Calu3 (cell line): ENCODE data around the gene FNDC10. TPM values are rescaled to one million over a fixed set of nuclear protein-coding genes. Genes with fewer than 3 reads are reported as not detected.

Experiments used
- BruUV-seq: library from RNA; stranded (reverse); fragments of 400-500 nt; replicated peaks from 2 replicates; lab custom pipeline; 2021; lab: Mats Ljungman, UMichigan
- CTCF ChIA-PET: fragments of 300-600 bp; sonication (Branson Sonifier 250); formaldehyde crosslinking; loops from one replicate; lab custom pipeline; 2022; ENCODE audit warnings: antibody characterized with exemption; lab: Charles Lee
- DNase-seq: peaks from one replicate; pipeline ENCODE4 v3.0.0; 2022
- H3K27ac Mint-ChIP-seq: one replicate; pipeline ENCODE4 v1.8.0; 2022; ENCODE audit warnings: mixed read lengths; ENCODE audit not compliant: unreplicated experiment
- H3K27me3 Mint-ChIP-seq: one replicate; pipeline ENCODE4 v1.8.0; 2022; ENCODE audit warnings: mixed read lengths; ENCODE audit not compliant: unreplicated experiment
- H3K36me3 Mint-ChIP-seq: one replicate; pipeline ENCODE4 v1.8.0; 2022; ENCODE audit warnings: mild to moderate bottlenecking, moderate library complexity, mixed read lengths; ENCODE audit not compliant: insufficient read depth, unreplicated experiment
- H3K4me1 Mint-ChIP-seq: one replicate; pipeline ENCODE4 v1.8.0; 2022; ENCODE audit warnings: mild to moderate bottlenecking, low read depth, mixed read lengths; ENCODE audit not compliant: unreplicated experiment
- H3K4me3 Mint-ChIP-seq: one replicate; pipeline ENCODE4 v1.8.0; 2022; ENCODE audit warnings: mild to moderate bottlenecking, low read depth, moderate library complexity, mixed read lengths; ENCODE audit not compliant: unreplicated experiment
- H3K9me3 Mint-ChIP-seq: one replicate; pipeline ENCODE4 v1.8.0; 2022; ENCODE audit warnings: low read depth, mixed read lengths; ENCODE audit not compliant: unreplicated experiment
- CTCF ChIP-seq: fragments of 200-600 bp; IDR thresholded peaks from one replicate; pipeline ENCODE4 v1.8.0; 2022; ENCODE audit warnings: antibody characterized with exemption; ENCODE audit not compliant: unreplicated experiment
- intact Hi-C: fragments of 100-400 bp; cut with micrococcal nuclease; formaldehyde crosslinking; loops from one replicate; pipeline ENCODE4 v1.10.0; 2022; ENCODE audit not compliant: unreplicated experiment
- total RNA-seq: library from RNA; stranded (reverse); gene quantifications from 2 replicates; pipeline ENCODE4 v1.2.3, GENCODE V29; 2022

Gene FNDC10
- total RNA-seq, 1 experiment from 2014 or later, result 3.5 TPM

GRCh38 chr1:1565340-1565739, 34.6 kb downstream of the FNDC10 start:
- no peaks in the 10 kb centered on the region for H3K27me3 Mint-ChIP-seq
- H3K4me1 Mint-ChIP-seq, result no peaks in the 10 kb centered on the region
- BruUV-seq, result no TSS peak
- no peak for TF ChIP-seq CTCF
- CTCF ChIA-PET, result no interaction called here
- intact Hi-C loops, result no loop called here
- no peak overlapping the region for H3K4me3 Mint-ChIP-seq
- H3K27ac Mint-ChIP-seq, result no peak overlapping the region
- peaks cover 55% of the 10 kb centered on the region for H3K36me3 Mint-ChIP-seq
- DNase-seq, result no peak
- no peaks in the 10 kb centered on the region for H3K9me3 Mint-ChIP-seq

GRCh38 chr1:1564268-1564667, 35.7 kb downstream of the FNDC10 start:
- Mint-ChIP-seq H3K36me3 (peaks cover 47% of the 10 kb centered on the region), H3K4me1 (no peaks in the 10 kb centered on the region), H3K27ac (no peak overlapping the region), H3K27me3 (no peaks in the 10 kb centered on the region), H3K9me3 (no peaks in the 10 kb centered on the region), H3K4me3 (no peak overlapping the region)
- intact Hi-C loops, result no loop called here
- no peak for DNase-seq
- TF ChIP-seq CTCF, result no peak
- CTCF ChIA-PET, result no interaction called here
- no TSS peak for BruUV-seq

- Mint-ChIP-seq H3K27me3 (no peaks in the 10 kb centered on the region), H3K36me3 (peaks cover 49% of the 10 kb centered on the region), H3K4me3 (no peak overlapping the region), H3K27ac (no peak overlapping the region), H3K4me1 (no peaks in the 10 kb centered on the region), H3K9me3 (no peaks in the 10 kb centered on the region)
- intact Hi-C loops, result no loop called here
- TF ChIP-seq CTCF, result no peak
- BruUV-seq, result no TSS peak
- DNase-seq, result no peak
- CTCF ChIA-PET, result interaction anchor here (0.7 kb wide), 1 partner anchor 13 kb away, joined by 5 read pairs; no protein-coding TSS in a partner anchor
Observed at GRCh38 chr1:1563688-1564087, 36.2 kb downstream of the FNDC10 start.

GRCh38 chr1:1562556-1563195, 37.3 kb downstream of the FNDC10 start:
- no peaks in the 10 kb centered on the region for H3K9me3 Mint-ChIP-seq
- peaks cover 55% of the 10 kb centered on the region for H3K36me3 Mint-ChIP-seq
- intact Hi-C loops, result no loop called here
- TF ChIP-seq CTCF, result no peak
- no peak for DNase-seq
- no TSS peak for BruUV-seq
- H3K4me3 Mint-ChIP-seq, result no peak overlapping the region
- no peaks in the 10 kb centered on the region for H3K4me1 Mint-ChIP-seq
- no peak overlapping the region for H3K27ac Mint-ChIP-seq
- CTCF ChIA-PET, result interaction anchor here (0.9 kb wide), 1 partner anchor 15 kb away, joined by 3 read pairs; no protein-coding TSS in a partner anchor
- H3K27me3 Mint-ChIP-seq, result no peaks in the 10 kb centered on the region
